ENCODE measurements around the gene NTNG1. TPM values are rescaled to one million over a fixed set of nuclear protein-coding genes. Genes with fewer than 3 reads are reported as not detected.

Gene NTNG1
- total RNA-seq, 1 experiment from 2014 or later = 1.5 TPM

DNA sequence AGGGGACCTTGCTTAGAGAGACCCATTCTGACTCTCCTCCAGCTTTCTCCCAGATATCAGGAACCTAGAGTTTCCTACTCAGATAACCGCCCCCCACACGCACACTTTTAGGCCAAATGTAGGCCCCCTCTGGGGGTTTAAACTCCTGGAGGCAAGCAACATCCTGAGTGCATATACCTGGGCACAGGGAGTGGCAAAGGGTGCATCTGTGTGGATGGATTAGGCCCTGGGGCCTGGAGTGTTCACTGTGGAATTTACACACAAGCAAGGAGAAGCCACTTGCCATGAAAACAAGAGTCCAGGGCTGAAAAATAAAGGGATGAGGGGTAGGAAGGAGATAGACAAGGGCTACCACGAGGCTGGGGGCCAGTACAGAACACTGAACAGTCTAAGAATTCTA is 343.1 kb downstream of the NTNG1 start:
- no peak for DNase-seq
- Histone ChIP-seq H4K20me1 (ENCODE audit: control insufficient read depth, insufficient read depth, insufficient read length) (no peaks in the 10 kb centered on the region), H3K56ac (ENCODE audit: insufficient read length, low read depth, low read length) (no peak overlapping the region), H2AFZ (ENCODE audit: low read length) (no peak overlapping the region), H3K4me1 (ENCODE audit: insufficient read depth, low read length) (no peaks in the 10 kb centered on the region), H3K4ac (ENCODE audit: low read depth, low read length) (no peak overlapping the region), H3K9ac (ENCODE audit: extremely low read depth, insufficient read length, low read length) (no peak overlapping the region), H3K79me1 (ENCODE audit: insufficient read depth, low read depth, low read length, poor library complexity, severe bottlenecking) (no peaks in the 10 kb centered on the region), H3K27ac (ENCODE audit: insufficient read length, low read depth, low read length) (no peak overlapping the region), H2BK15ac (ENCODE audit: low read depth, low read length) (no peak overlapping the region), H3K14ac (ENCODE audit: insufficient read depth, low read length) (no peak overlapping the region), H3K18ac (ENCODE audit: insufficient read length, low read depth, low read length) (no peak overlapping the region), H3K9me3 (ENCODE audit: control insufficient read depth, low read depth, low read length) (no peaks in the 10 kb centered on the region), H4K8ac (replicated peaks; ENCODE audit: insufficient read length, low read depth, low read length) (no peak overlapping the region), H4K91ac (ENCODE audit: insufficient read length, low read depth, low read length) (no peak overlapping the region), H3K23me2 (ENCODE audit: insufficient read length, low read depth, low read length, poor library complexity, severe bottlenecking) (no peaks in the 10 kb centered on the region), H3K79me2 (ENCODE audit: insufficient read depth, low read length) (no peaks in the 10 kb centered on the region), H3K27me3 (ENCODE audit: insufficient read depth, low read length) (no peaks in the 10 kb centered on the region), H4K5ac (ENCODE audit: insufficient read length, low read depth, low read length) (no peak overlapping the region), H2BK20ac (ENCODE audit: low read depth, low read length, poor library complexity, severe bottlenecking) (no peak overlapping the region), H3K4me2 (ENCODE audit: insufficient read depth, insufficient read length, low read length) (no peak overlapping the region), H2BK120ac (ENCODE audit: low read depth, low read length, poor library complexity, severe bottlenecking) (no peak overlapping the region), H3K23ac (ENCODE audit: insufficient read length, low read depth, low read length) (no peak overlapping the region), H2AK5ac (ENCODE audit: insufficient read length, low read length) (no peak overlapping the region), H2BK5ac (ENCODE audit: insufficient read length, low read length) (no peak overlapping the region), H2BK12ac (ENCODE audit: insufficient read length, low read depth, low read length) (no peak overlapping the region), H3T11ph (ENCODE audit: low read length) (no peak overlapping the region)
- no peak for TF ChIP-seq CTCF (conservative IDR thresholded peaks at IDR 0.05)
- Mint-ChIP-seq H3K4me1 (peaks cover 8 to 14% of the 10 kb centered on the region in 2 experiments; a peak in 3 of 4 replicates), H3K27me3 (ENCODE audit: low read depth) (no peaks in the 10 kb centered on the region), H3K27ac (no peak overlapping the region), H3K36me3 (ENCODE audit: insufficient read depth in 1 of 3, low read depth in 3 of 3) (no peaks in the 10 kb centered on the region), H3K9me3 (no peaks in the 10 kb centered on the region), H3K4me3 (no peak overlapping the region)
- WGBS (ENCODE audit: extremely low coverage, insufficient read length, low lambda C conversion rate) = no CpG with 5 or more reads among the region's 3 CpGs
